HEK293 (cell line): ENCODE results near the gene GABPB1.

Source experiments
- HOXA7 ChIP-seq: sonication (generic); formaldehyde crosslinking; IDR thresholded peaks from 2 replicates; pipeline ENCODE4 v1.8.1; 2022; ENCODE audit warnings: missing genetic modification reagents, borderline replicate concordance
- TF ChIP-seq, protein P1 (sequence below): fragments of 450-650 bp; formaldehyde crosslinking; IDR thresholded peaks from 2 replicates; pipeline ENCODE4 v1.5.1; 2016; ENCODE audit warnings: missing biosample characterization, missing genetic modification characterization

DNA sequence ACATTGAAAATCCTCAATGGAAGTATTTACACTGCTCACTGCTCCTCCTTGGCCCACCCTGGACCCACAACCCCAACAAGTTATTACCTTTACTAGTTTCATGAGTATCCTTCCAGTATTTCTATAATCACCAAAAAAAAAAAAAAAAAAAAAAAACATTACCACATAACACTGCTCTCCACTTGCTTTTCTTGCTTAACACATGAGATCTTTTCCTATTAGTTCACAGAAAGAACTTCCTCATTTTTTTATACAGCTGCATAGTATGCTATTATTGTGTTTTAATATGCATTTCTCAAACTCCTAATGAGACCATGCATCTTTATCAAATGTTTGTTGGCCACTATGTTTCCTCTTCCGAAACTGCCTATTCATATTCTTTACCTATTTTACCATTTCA lies 14.6 kb downstream of the GABPB1 start:
- TF ChIP-seq, protein P1, sequence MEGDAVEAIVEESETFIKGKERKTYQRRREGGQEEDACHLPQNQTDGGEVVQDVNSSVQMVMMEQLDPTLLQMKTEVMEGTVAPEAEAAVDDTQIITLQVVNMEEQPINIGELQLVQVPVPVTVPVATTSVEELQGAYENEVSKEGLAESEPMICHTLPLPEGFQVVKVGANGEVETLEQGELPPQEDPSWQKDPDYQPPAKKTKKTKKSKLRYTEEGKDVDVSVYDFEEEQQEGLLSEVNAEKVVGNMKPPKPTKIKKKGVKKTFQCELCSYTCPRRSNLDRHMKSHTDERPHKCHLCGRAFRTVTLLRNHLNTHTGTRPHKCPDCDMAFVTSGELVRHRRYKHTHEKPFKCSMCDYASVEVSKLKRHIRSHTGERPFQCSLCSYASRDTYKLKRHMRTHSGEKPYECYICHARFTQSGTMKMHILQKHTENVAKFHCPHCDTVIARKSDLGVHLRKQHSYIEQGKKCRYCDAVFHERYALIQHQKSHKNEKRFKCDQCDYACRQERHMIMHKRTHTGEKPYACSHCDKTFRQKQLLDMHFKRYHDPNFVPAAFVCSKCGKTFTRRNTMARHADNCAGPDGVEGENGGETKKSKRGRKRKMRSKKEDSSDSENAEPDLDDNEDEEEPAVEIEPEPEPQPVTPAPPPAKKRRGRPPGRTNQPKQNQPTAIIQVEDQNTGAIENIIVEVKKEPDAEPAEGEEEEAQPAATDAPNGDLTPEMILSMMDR (tag by site-specific recombination), result no peak
- TF ChIP-seq HOXA7, result no peak
